Effector memory CD4-positive, alpha-beta T cell (primary cell): Measurements from ENCODE around the gene LY6G5B.

ENCODE experiments used
- DNase-seq, 3 donors: peaks; one replicate each; pipeline ENCODE4 v3.0.0-alpha.2; 2020
- H3K27ac ChIP-seq: 2 replicates; pipeline ENCODE4 v1.7.0; 2013; ENCODE audit warnings: mild to moderate bottlenecking, low read length, moderate library complexity; ENCODE audit not compliant: insufficient read depth, poor library complexity, severe bottlenecking
- H3K27me3 ChIP-seq: replicated peaks from 2 replicates; pipeline ENCODE4 v1.7.0; 2013; ENCODE audit warnings: mild to moderate bottlenecking, low read length; ENCODE audit not compliant: insufficient read depth, control insufficient read depth, poor library complexity, severe bottlenecking
- H3K36me3 ChIP-seq: 2 replicates; pipeline ENCODE4 v1.7.0; 2013; ENCODE audit warnings: mild to moderate bottlenecking, low read length, moderate library complexity; ENCODE audit not compliant: control insufficient read depth, insufficient read depth
- H3K4me1 ChIP-seq: 2 replicates; pipeline ENCODE4 v1.7.0; 2013; ENCODE audit warnings: low read length, mild to moderate bottlenecking; ENCODE audit not compliant: control insufficient read depth, insufficient read depth, poor library complexity, severe bottlenecking
- H3K4me3 ChIP-seq: 2 replicates; pipeline ENCODE4 v1.7.0; 2013; ENCODE audit warnings: low read length, low read depth, mild to moderate bottlenecking; ENCODE audit not compliant: insufficient read depth, poor library complexity, severe bottlenecking
- H3K9me3 ChIP-seq: 2 replicates; pipeline ENCODE4 v1.7.0; 2013; ENCODE audit warnings: mild to moderate bottlenecking, low read length, moderate library complexity; ENCODE audit not compliant: control insufficient read depth

The LY6G5B gene

GRCh38 chr6:31630177-31630934 is 39.4 kb upstream of the LY6G5B start:
- Histone ChIP-seq H3K9me3 (no peaks in the 10 kb centered on the region), H3K36me3 (peaks cover 100% of the 10 kb centered on the region), H3K4me3 (no peak overlapping the region), H3K27me3 (no peaks in the 10 kb centered on the region), H3K27ac (no peak overlapping the region), H3K4me1 (no peaks in the 10 kb centered on the region)
- DNase-seq: no peak

- no peaks in the 10 kb centered on the region for H3K9me3 ChIP-seq
- H3K4me1 ChIP-seq: no peaks in the 10 kb centered on the region
- no peak overlapping the region for H3K4me3 ChIP-seq
- no peak overlapping the region for H3K27ac ChIP-seq
- H3K27me3 ChIP-seq: no peaks in the 10 kb centered on the region
- H3K36me3 ChIP-seq: peaks cover 100% of the 10 kb centered on the region
- no peak for DNase-seq
Measured at GRCh38 chr6:31631209-31631608, 38.6 kb upstream of the LY6G5B start.

- no peak for DNase-seq
- Histone ChIP-seq H3K27me3 (no peaks in the 10 kb centered on the region), H3K36me3 (peaks cover 100% of the 10 kb centered on the region), H3K4me1 (no peaks in the 10 kb centered on the region), H3K4me3 (no peak overlapping the region), H3K9me3 (no peaks in the 10 kb centered on the region), H3K27ac (no peak overlapping the region)
Measured at GRCh38 chr6:31631681-31632278, 38.0 kb upstream of the LY6G5B start.

GRCh38 chr6:31632279-31632946 is 37.4 kb upstream of the LY6G5B start:
- Histone ChIP-seq H3K27me3 (no peaks in the 10 kb centered on the region), H3K9me3 (no peaks in the 10 kb centered on the region), H3K4me1 (no peaks in the 10 kb centered on the region), H3K27ac (no peak overlapping the region), H3K4me3 (no peak overlapping the region), H3K36me3 (peaks cover 99% of the 10 kb centered on the region)
- DNase-seq: no peak

- no peak for DNase-seq
- H3K4me3 ChIP-seq: no peak overlapping the region
- H3K27me3 ChIP-seq: no peaks in the 10 kb centered on the region
- H3K27ac ChIP-seq: no peak overlapping the region
- peaks cover 97% of the 10 kb centered on the region for H3K36me3 ChIP-seq
- no peaks in the 10 kb centered on the region for H3K9me3 ChIP-seq
- no peaks in the 10 kb centered on the region for H3K4me1 ChIP-seq
Measured at GRCh38 chr6:31633447-31633846, 36.3 kb upstream of the LY6G5B start.

GRCh38 chr6:31634131-31634530 is 35.6 kb upstream of the LY6G5B start:
- H3K4me1 ChIP-seq: no peaks in the 10 kb centered on the region
- no peaks in the 10 kb centered on the region for H3K9me3 ChIP-seq
- H3K36me3 ChIP-seq: peaks cover 94% of the 10 kb centered on the region
- no peak overlapping the region for H3K4me3 ChIP-seq
- H3K27ac ChIP-seq: no peak overlapping the region
- DNase-seq: no peak
- no peaks in the 10 kb centered on the region for H3K27me3 ChIP-seq

- Histone ChIP-seq H3K4me1 (no peaks in the 10 kb centered on the region), H3K4me3 (no peak overlapping the region), H3K9me3 (no peaks in the 10 kb centered on the region), H3K36me3 (peaks cover 94% of the 10 kb centered on the region), H3K27me3 (no peaks in the 10 kb centered on the region), H3K27ac (no peak overlapping the region)
- DNase-seq: no peak
Measured at GRCh38 chr6:31634969-31635575, 34.7 kb upstream of the LY6G5B start.

- peaks cover 94% of the 10 kb centered on the region for H3K36me3 ChIP-seq
- no peaks in the 10 kb centered on the region for H3K4me1 ChIP-seq
- no peak overlapping the region for H3K27ac ChIP-seq
- no peaks in the 10 kb centered on the region for H3K27me3 ChIP-seq
- H3K4me3 ChIP-seq: no peak overlapping the region
- no peaks in the 10 kb centered on the region for H3K9me3 ChIP-seq
- no peak for DNase-seq
Measured at GRCh38 chr6:31636698-31637596, 32.8 kb upstream of the LY6G5B start.

- no peak for DNase-seq
Measured at GRCh38 chr6:31639043-31639442, 30.7 kb upstream of the LY6G5B start.

More at GRCh38 chr6:31639043-31639442, 30.7 kb upstream of the LY6G5B start:
- Histone ChIP-seq H3K9me3 (no peaks in the 10 kb centered on the region), H3K27ac (no peak overlapping the region), H3K27me3 (no peaks in the 10 kb centered on the region), H3K4me3 (no peak overlapping the region), H3K36me3 (peaks cover 91% of the 10 kb centered on the region), H3K4me1 (no peaks in the 10 kb centered on the region)
